AG09319 (cell line): ENCODE results near the gene SNRNP40.

Source experiments
- DNase-seq: peaks from one replicate; pipeline ENCODE4 v3.0.0-alpha.2; 2010; ENCODE audit warnings: low read depth; ENCODE audit errors: extremely low read depth
- TF ChIP-seq, protein P1 (sequence below): IDR thresholded peaks from 2 replicates; pipeline ENCODE4 v1.5.1; 2011; ENCODE audit warnings: low read depth, mild to moderate bottlenecking, inconsistent platforms, low read length, moderate library complexity

SNRNP40 gene

DNA sequence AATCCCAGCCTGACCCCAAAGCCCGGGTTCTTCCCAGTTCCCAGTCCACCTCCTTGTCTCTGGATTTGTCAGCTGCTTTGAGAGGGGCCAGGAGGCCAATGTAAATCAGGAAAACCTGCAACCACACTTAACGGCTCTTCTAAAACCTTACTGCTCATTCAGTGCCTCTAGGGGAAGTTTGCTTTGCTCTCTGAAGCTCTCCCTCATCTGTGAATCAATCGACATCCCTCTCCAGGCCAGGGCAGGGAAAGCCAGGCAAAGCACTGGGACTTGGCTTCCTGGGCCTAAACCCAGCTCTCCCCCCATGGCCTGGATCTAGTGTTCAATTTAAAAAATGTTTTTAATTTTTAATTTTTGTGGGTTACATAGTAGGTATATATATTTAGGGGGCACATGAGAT, 66.2 kb downstream of the SNRNP40 start:
- TF ChIP-seq, protein P1, sequence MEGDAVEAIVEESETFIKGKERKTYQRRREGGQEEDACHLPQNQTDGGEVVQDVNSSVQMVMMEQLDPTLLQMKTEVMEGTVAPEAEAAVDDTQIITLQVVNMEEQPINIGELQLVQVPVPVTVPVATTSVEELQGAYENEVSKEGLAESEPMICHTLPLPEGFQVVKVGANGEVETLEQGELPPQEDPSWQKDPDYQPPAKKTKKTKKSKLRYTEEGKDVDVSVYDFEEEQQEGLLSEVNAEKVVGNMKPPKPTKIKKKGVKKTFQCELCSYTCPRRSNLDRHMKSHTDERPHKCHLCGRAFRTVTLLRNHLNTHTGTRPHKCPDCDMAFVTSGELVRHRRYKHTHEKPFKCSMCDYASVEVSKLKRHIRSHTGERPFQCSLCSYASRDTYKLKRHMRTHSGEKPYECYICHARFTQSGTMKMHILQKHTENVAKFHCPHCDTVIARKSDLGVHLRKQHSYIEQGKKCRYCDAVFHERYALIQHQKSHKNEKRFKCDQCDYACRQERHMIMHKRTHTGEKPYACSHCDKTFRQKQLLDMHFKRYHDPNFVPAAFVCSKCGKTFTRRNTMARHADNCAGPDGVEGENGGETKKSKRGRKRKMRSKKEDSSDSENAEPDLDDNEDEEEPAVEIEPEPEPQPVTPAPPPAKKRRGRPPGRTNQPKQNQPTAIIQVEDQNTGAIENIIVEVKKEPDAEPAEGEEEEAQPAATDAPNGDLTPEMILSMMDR, result no peak
- no peak for DNase-seq

DNA sequence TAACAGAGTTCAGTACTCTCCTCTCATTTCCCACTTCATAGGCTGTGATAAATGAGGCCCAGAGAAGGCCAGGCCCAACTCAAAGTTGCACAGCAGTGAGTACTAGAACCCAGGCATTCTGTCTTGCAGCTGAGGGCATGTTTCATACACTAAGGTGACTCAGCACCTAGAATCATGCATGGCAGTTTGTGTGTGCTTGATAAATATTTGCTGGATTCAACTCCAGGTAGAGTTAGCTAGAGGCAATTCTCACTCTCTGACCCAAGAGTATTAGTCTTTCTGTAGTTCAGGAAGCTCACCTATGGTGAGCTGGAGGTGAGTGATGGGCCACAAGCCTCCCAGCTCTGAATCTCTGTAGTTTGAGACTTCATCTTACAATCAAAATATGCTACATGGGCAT, 67.6 kb downstream of the SNRNP40 start:
- no peak for DNase-seq
- TF ChIP-seq, protein P1, result no peak

GRCh38 chr1:31227891-31228568, 68.6 kb downstream of the SNRNP40 start:
- DNase-seq, result no peak
- TF ChIP-seq, protein P1, result no peak

DNA sequence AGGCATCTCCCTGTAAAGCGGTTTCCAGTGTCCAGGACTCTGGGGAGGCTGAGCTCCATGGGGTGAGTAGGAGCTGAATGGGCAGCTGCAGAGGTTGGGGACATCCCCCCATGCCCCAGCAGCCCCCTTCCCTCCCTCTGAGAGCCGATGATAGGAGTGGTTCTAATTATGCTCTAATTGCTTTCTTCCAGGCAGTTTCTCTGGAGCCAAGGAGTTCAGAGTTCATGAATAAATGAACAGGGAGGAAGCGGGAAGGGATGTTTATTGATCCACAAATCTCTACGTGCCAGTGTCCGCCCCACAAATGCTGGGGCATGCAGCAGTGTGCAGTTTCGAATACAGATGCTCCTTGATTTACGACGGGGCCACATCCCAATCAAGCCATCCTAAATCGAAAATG, 72.5 kb downstream of the SNRNP40 start:
- DNase-seq, result no peak
- TF ChIP-seq, protein P1, result no peak

- TF ChIP-seq, protein P1, result no peak
- DNase-seq, result no peak
Observed at GRCh38 chr1:31222176-31222575, 74.4 kb downstream of the SNRNP40 start.

- TF ChIP-seq, protein P1, result no peak
- DNase-seq, result no peak
Observed at GRCh38 chr1:31221072-31221471, 75.5 kb downstream of the SNRNP40 start.

DNA sequence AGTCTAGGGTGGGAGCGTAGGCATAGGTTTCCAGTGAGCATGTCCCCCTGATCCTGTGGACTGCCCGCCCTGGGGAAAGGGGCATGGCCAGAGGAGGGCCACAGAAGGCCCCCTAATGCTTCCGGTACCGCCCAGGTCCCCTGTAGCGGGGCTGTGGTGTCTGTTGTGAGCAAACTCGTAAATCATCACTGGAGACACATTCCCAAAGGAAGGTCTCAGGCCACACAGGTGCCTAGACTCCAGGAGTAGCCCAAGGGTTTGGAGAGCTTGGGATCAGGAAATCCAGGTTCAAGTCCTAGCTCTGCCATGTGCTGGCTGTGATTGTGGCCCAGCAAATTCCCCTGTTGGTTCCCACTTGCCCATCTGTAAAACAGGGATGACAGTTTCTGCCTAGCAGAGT, 77.1 kb downstream of the SNRNP40 start:
- DNase-seq, result no peak
- TF ChIP-seq, protein P1, result no peak
